ENCODE data around the gene AOPEP.

The AOPEP gene

DNA sequence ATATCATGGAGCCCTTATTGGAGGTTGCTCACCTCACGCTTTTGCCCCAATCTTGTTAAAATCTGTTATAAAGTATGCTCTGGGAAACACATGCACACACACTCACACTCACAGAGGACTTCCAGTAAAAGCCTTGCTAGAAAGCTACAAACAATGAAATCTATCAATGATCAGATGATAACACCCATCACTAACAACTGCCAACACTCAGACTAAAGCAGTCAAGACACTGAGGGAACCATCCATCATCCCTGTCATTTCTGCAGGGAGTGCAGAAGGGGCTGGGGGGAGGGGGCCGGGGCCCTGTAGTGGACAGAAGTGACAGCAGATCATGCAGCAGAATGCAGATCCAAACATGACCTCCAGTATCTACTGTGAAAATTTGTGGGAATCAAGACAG, 179.1 kb downstream of the AOPEP start:
- no peak for DNase-seq

DNA sequence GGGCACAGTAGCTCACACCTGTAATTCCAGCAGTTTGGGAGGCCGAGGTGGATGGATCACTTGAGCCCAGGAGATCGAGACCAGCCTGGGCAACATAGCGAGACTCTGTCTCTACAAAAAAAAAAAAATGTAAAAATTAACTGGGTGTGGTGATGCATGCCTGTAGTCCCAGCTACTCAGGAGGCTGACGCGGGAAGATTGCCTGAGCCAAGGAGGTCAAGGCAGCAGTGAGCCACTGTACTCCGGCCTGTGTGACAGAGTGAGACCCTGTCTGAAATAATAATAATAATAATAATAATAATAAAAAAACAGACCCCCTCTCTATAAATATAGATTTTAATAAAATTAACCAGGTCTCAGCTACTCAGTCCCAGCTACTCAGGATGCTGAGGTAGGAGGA, 179.7 kb downstream of the AOPEP start:
- no peak for DNase-seq

DNA sequence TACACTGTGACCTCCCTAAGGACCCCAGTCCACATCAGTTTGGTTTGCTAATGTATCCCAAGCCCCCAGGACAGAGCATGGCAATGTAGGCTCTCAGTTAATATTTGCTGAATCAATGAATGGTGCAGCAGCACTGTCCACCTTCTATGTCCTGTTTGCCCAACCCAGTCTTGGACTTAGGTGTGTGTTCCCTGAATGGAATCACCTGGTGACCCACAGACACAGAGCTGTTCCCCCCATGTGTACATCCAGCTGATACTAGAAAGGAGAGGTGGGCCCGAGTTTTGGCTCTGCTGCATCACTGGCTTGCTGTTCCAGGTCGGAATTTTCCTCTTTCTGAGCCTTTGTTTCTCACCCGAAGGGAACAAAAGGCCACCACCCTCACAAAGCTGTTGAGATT, 180.2 kb downstream of the AOPEP start:
- DNase-seq, result no peak

DNA sequence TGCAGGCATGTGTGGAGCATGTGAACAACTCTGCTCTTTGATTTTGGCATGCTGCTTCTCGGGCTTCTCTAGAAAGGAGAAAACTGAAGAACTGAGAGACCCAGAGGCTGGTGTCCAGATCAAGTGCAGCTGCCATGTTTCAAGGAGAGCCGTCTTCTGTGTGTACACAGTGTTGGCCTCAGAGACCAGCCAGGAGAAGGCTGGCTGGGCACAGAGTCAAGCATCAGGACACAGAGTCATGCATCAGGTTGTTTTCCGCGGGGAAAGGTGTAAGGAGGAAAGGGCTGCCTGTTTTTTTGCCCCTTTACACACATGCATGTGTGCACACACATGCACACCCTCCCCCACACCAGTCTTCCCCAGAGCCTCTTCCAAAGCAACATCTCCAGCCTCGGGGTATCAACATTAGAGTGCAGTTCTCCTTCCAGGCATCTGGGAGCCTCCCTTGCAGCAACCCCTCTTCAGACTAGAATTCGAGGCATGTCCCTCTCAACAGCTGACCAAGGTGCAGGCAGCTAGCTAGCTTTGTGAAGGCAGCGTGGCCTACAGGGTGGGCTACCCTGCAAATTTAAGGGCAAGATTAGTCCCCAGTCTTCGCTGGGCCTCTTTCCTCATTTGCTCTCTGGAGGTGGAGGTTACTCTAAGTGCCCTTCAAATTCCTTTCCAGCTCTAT, 180.9 kb downstream of the AOPEP start:
- DNase-seq, result no peak

DNA sequence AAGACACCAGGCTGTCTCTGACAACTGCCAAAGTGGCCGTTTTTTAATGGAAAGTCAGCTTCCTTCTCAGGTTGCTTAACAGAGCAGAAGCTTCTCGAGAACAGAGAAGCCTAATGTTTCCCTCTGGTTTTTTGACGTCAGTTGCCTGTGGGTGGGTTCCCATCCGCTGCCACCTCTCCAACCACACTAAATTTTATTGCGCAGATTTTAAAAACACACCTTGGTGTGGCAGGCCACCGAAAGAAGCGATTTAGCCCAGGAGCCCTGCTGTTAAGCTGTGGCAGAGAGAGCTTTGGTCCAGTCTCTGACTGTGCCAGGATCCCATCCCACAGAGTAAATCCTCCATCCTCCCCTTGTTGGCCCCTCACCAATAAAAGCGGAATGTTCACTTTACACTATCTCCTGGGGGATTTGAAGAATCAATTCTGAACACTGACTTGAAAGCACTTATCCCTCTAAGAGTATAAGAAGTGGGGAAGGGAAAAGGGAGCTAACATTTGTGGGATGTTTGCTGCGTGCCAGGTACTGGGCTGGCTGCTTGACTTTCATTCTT, 181.6 kb downstream of the AOPEP start:
- DNase-seq, result no peak

DNA sequence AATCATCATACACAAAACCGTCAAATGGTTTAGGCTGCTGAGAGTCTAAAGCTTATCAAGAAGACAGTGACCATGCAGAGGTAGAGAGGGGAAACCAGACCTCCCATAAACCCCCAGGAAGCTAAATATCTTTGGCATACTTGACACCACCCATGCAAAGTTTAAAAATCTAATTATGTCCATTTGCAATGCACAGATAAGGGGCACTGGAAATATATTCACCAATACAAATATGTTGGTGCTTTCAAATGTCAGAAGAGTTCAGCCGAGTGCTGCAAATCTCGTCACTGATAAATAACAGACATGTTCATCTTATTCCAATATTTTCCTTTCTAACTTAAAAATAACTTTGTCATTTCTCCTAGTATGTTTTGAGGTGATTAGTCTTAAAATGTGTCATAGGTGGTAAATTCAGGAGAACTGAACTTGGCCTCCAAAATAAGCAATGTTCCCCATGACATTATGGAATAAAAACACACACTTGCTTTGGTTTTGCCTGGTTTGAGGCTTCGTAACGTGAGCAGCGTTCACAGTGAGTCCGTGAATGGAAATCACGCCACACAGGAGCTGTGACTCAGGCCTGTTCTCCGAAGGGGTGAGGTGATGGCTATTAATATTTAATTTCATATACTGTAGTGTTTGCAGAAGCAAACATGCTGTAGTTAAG, 182.2 kb downstream of the AOPEP start:
- DNase-seq, result no peak

DNA sequence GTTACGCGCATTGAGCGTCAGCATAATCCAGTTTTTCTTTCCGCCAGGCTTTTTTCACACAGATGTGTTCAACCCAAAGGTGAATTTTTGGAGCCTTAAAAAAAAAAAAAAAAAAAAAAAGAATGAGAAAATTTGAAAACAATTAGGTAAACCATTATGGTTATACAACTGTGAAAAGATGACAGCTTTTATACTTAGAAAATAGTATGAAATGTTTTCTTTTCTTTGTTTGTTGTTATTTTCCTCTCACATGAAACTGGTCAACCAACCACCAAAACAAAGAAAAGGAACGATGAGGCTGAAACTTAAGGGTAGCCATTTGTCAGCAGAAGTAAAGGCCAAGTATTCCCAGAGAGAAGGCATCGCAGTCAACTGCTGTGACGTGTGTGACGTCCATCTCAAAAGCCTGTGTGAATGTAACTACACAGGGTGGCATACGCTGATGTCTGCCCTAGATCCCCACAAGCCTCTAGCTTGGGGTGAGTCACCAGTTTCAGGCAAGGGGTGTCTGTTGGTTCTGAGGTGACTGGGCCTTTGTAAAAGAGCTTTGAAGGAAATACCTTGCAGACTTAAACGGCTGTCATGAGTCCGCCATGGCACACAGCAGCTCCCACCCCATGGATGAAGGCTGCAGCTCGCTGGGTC, 182.9 kb downstream of the AOPEP start:
- no peak for DNase-seq

DNA sequence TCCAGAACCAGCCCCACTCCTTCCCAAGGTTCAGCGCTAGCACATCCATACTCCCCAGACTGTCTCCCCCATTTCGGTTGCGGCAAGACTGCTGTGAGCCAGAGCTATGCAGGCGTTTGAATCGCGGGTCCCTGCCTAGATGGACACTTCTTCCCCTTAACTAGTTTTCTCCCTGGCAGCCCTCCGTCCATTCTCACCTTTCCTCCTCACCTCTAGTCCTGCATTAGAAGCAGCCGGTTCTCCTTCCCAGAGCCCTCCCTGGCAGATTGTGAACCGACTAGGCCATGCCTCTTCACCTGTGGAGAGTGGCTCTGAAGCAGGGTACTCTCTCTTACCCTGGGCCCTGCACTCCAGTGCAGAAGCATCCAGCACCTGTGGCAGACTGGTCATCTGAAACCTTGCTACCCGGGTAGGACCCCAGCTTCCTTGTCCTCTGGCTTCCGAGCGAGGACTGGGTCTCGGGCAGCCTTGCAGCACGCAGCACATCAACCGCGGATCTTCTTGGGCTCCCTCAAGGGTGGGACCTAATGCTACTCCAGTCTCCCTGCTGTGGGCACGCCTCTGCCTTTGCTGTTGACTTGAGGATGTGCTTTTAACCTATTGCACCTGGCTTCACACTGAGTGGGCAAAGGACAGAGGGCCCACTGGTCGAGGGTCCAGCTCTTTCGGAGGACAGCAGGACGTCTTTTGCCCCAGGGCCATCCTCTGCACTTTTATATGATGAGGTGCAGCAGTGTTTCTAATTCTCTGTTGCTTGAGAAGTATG, 183.6 kb downstream of the AOPEP start:
- no peak for DNase-seq

DNA sequence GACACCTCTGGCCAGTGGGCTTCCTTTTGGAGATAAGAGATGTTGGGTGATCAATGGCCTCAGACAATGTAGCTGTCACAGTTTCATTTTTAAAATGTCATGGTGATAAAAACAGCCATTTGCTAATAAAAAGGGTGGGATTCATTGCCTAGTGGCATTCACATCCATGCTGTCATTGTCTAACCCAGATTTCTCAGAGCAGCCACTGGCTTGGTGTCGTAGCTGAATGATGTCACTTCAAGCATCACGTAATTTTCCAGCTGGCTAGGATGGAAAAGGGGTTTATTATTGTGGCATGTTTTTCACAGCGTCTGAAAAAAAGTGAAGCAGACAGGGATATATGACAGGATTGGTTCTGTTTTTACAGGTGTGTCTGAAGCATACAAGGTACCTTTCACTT, 184.7 kb downstream of the AOPEP start:
- DNase-seq, result no peak

DNA sequence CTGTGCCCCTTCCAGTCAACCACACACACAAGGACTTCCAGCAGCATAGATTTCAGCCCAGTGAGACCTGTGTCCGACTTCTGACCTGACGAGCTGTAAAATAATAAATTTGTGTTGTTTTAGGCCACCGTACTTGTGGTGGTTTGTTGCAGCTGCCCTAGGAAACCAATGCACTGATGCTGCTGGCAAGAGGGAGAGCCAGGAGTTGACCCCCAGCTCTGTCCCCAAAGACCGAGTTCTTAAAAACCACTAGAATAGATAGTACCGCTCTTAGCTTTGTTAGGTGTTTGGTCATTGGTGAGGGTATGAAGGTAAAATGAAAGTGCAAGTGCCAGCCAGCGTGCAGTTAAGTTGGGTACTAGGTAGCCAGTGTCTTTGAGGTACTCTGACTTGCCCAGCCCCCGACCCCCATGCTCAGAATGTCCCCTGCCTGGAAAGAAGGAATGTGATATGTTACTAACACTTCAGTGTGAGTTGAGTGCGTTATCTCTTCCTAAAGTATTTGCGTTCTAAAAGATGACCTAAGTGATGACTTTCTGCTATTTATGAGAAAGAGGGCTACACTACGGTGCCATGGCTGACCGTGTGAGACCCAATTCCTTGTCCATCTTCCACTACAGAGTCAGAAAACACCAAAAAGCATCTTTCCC, 185.6 kb downstream of the AOPEP start:
- DNase-seq, result no peak

DNA sequence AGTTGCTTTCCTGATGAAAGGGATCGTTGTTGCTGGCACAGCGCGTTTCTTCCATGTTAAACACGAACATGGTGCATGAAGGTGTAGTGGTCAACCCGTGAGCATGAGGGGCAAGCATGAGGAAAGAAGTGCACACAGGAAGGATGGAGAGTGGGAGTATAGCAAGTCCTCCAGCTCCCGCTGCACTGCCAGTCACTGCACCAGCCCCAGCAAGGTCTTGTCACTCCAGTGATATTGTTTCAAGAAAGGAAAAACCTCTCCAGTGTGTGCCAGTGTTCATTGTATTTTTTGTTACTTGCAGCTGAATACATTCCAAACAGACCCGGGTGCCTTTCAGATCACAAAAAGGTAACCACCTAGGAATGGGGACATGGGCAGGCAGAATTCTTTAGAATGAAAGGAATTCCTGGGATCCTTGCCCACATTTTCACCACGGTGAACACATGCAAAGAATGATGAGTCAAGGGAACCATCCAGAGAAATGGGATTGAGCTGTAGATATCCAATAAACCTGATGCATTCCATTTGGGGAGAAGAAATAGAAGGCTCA, 186.3 kb downstream of the AOPEP start:
- no peak for DNase-seq

DNA sequence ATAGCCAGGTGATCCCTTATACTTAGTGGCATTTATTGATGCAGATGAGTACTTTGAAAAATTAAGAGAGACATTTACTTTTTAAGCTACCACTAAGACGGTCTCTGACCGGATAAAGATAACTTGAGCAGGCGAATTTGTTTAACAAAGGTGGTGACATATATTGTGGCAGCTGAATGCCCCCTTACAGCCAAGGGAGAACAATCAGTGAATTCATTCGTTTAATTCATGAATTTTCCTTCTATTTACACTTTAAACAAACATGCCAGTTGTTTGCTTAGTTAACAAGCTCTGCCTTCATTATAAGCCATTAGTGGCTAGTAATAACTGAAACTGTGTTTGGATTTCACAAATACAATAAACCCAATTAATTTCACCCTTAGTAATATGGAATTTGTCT, 187.1 kb downstream of the AOPEP start:
- DNase-seq, result no peak

DNA sequence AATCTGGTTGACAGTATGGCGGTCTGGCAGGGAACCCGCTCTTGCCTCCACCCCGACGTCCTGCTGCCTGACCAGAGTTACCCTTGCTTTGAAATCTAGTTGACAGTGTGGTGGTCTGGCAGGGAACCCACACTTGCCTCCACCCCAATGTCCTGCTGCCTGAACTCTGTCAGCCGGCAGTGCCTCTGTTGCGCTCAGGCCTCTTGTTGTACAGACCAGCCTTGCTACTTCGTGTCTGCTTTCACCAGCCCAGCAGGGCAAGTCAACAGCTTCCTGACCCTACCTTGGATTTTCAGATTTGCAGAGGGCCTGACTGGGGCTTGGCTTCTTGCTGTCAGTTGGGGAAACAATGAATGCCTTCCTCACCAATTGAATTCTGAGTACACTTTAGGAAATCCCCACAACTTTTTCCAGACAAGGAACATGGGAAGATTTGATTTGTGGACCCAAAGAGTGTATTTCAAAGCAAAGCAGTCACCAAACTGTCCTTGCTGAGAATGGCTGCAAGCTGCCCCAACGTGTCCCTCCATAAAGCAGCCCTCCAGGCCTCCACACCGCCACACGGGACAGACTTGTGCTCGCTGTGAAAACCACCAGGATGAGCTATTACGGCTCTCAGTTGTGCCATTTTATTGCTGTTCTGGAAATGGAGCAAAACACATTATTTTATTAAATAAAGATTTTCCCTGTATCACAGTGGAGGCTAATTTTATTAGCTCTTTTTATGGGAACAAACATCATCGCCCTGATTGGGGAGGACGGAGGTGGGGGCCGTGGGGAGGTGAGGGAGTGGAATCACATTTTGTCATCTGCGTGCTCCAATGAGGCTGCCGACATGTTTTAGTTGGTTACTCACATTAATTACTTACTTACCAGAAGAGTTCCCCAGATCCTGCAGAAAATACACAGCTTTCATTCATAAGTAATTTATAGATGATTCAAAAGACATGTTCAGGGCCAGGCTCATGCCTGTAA, 189.3 kb downstream of the AOPEP start:
- no peak for DNase-seq

DNA sequence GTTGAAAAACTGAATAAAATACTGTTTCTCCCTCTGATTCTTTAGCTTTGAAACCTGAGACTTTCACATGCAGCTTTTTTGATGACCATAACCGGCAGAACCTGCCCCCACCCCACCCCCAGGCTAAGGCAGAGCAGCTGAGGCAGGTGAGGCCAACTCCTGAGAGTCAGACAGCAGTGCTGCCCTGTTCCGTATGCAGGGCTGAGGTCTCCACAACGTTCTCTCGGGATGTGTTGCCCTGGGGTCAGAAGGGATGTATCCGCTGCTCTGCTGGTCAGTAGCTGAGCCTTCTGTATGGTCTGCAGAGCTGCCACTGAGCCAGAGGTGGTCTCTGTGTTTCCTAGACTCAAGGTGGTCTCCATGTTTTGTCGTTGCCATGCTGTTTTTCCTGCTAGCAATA, 190.5 kb downstream of the AOPEP start:
- no peak for DNase-seq

DNA sequence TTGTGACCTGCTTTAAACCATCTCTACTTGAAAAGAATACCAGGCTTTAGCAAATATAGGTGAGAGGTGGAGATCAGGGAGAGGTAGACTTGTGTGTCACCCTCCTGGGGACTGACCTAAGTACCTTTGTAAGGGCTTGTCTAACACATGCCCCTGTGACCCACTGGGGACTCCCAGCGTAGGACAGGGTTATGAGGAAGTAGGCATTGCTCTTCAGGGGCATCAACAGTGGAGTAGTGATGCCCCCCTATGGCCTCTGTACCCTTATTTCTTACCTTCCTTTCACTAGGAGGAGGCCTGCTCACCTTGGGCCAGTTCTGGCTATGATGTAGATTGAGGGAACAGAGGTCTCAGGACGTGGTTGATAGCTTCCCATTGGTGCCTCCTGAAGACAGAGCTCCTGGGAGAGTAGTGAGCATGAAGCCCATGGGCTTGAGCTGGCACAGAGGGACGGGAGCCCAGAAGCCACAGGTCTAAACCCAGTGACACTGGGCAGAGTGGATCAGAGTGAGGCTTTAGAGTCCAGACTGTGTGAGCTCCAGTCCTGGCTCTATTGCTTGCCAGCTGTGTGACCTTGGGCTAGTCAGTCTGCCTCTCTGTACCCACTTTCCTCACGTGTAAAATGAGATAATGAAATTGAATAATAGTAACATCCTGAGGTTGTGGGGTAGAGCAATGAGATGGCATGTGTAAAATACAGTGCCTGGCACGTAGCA, 191.7 kb downstream of the AOPEP start:
- DNase-seq, result peak; percentile 20

DNA sequence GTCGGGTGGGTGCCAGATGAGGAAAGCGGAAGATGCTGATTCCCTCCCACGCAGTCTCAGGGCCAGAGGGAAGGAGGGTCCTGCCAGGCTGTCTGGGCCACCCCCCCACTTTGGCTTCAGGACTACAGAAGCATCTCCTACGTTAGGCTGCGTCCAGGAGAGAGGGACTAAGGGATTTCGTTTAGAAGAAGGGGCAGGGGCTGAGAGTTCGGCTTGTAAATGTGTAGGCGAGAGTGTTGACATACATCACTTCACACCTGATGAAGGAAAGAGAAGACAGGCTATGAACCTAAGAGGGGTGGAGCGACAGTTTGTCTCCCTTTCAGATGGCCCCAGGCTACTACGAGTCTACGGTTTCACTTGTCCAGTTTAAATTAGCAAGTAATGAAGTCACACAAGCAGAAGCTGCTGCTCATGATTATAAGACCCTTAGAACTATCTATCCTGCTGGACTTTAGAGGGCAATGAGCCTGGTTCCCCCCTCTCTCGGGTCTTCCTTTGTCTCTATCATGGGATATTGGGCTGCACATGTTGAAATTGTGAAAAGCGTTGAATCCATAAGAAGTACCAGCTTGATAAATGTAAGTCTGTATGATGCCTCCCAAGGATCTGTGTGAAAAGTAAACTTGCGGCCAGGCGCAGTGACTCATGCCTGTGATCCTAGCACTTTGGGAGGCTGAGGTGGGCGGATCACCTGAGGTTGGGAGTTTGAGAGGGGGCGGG, 193.0 kb downstream of the AOPEP start:
- DNase-seq, result no peak

DNA sequence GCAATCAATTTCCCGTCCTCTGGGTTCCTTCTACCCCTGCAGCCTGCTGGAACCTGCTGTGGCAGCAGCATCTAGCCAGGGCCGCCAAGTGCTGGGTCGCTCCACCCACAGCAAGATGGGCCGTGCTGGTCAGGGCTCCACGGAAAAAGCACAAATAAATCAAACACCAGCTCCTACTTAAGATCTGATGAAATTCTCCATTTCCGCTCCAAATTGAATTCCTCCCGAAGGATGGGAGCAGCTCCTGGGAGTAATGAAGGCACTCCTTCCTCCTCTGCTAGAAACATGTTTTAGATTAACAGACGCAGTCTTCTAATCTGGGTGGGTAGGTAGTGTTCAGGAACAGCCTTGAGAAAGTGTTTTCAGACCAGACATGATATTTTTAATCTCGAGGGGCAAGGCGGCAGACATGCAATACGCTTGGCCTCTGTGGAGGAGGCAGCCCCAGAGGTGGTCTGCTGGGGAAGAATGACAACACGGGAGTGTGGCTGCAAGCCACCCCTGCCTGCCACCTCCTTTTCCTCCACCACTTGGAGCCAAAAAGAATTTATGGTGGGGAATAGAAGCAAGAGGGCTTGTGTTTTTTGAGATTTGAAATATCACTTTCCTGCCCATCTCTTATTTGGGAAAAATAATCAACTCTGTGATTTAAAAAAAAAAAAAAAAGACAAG, 194.1 kb downstream of the AOPEP start:
- DNase-seq, result no peak

DNA sequence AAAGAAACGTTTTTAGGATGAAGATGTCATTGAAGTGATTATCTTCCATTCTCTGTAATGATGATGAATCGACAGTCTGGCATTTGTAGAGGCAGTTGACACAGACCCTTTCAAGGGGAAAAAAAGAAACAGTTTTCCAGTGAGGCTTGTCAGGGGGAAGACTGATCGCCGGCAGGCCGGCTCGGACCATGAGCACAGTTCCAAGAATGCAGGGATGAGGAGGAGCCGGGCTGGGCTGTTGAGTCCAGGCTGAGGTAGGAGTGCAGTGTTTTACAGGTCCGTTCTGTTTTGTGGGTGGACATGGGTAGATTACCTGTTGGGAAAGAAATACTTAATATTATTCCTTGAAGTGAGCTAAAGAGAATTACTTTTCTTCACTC, 194.6 kb downstream of the AOPEP start:
- no peak for DNase-seq

DNA sequence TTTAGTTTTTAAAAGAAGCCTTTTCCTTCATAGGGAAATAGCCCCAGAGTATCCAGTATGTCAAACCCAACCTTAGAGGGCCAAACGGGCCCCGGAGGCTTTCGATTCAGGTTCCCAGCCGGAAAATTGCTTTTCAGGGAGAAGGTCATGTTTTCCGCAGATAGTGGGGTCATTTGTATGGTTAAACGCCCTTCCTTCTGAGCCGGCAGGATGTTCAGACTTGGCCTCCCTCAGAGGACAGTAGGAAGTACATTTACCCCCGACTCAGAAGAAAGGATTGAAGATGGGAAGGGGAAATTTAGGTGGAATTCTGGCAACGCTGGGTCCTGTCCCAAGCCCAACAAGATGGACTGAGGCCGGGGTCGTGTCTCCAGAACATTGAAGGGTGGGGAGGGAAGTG, 195.2 kb downstream of the AOPEP start:
- no peak for DNase-seq
